HepG2 (cell line): ENCODE measurements around the gene UCHL3. TPM values are rescaled to one million over a fixed set of nuclear protein-coding genes. Genes with fewer than 3 reads are reported as not detected.
A peak's percentile ranks its signal among the peaks of the same experiment; 100 is the strongest.

Source experiments
- ATAD3A ChIP-seq: sonication (generic); formaldehyde crosslinking; IDR thresholded peaks from 2 replicates; pipeline ENCODE4 v1.4.0; 2020; ENCODE audit warnings: missing genetic modification reagents
- FOSL2 ChIP-seq: sonication (generic); formaldehyde crosslinking; IDR thresholded peaks from 2 replicates; pipeline ENCODE4 v1.4.0; 2020; ENCODE audit warnings: missing genetic modification reagents
- HNRNPL ChIP-seq: fragments of 200-400 bp; formaldehyde crosslinking; IDR thresholded peaks from 2 replicates; pipeline ENCODE4 v1.6.1; 2017; ENCODE audit warnings: mild to moderate bottlenecking, low read depth, low read length
- NR2F1 ChIP-seq, 2 experiments: fragments of 450-650 bp in 1 of 2; formaldehyde crosslinking in 1 of 2; IDR thresholded peaks; 2 replicates each; pipeline versions ENCODE4 v1.5.0 to v1.6.1; 2016 to 2020; ENCODE audit warnings: mild to moderate bottlenecking in 1 of 2, missing compliant biosample characterization in 1 of 2, missing genetic modification reagents in 1 of 2, moderate library complexity in 1 of 2
- RBFOX2 ChIP-seq: fragments of 200-400 bp; formaldehyde crosslinking; IDR thresholded peaks from 2 replicates; pipeline ENCODE4 v1.6.1; 2017; ENCODE audit warnings: low read depth, mild to moderate bottlenecking, low read length
- SALL2 ChIP-seq: sonication (generic); formaldehyde crosslinking; IDR thresholded peaks from 2 replicates; pipeline ENCODE4 v1.8.1; 2023; ENCODE audit warnings: mild to moderate bottlenecking, missing genetic modification reagents, inconsistent platforms
- SNAI1 ChIP-seq: sonication (generic); formaldehyde crosslinking; IDR thresholded peaks from 2 replicates; pipeline ENCODE4 v1.5.0; 2020; ENCODE audit warnings: mild to moderate bottlenecking, missing genetic modification reagents, borderline replicate concordance
- WIZ ChIP-seq: sonication (generic); formaldehyde crosslinking; IDR thresholded peaks from 2 replicates; pipeline ENCODE4 v1.5.1; 2020; ENCODE audit warnings: mild to moderate bottlenecking, missing genetic modification reagents
- ZNF549 ChIP-seq: sonication (generic); formaldehyde crosslinking; IDR thresholded peaks from 2 replicates; pipeline ENCODE4 v1.5.0; 2020; ENCODE audit warnings: missing genetic modification reagents
- ZNF577 ChIP-seq: sonication (generic); formaldehyde crosslinking; IDR thresholded peaks from 2 replicates; pipeline ENCODE4 v1.4.0; 2020; ENCODE audit warnings: mild to moderate bottlenecking, low read depth, missing genetic modification reagents, borderline replicate concordance
- ZNF607 ChIP-seq: sonication (generic); formaldehyde crosslinking; IDR thresholded peaks from 2 replicates; pipeline ENCODE4 v1.5.1; 2020; ENCODE audit warnings: missing genetic modification reagents, mild to moderate bottlenecking, borderline replicate concordance
- ZNF776 ChIP-seq: sonication (generic); formaldehyde crosslinking; IDR thresholded peaks from 2 replicates; pipeline ENCODE4 v1.4.0; 2020; ENCODE audit warnings: mild to moderate bottlenecking, missing genetic modification reagents
- polyA plus RNA-seq, 8 experiments: library from polyadenylated mRNA; depleted of rRNA in 3 of 8; stranded (reverse) in 7 of 8; unstranded in 1 of 8; fragments of >200 nt; fragmentation: Illumina TruSeq in 4 of 8; extraction: Trizol in 4 of 8; gene quantifications; 2 replicates each; pipeline versions ENCODE4 v1.2.1 to v1.2.3, GENCODE V29; 2011 to 2016; ENCODE audit warnings: low read depth in 4 of 8, missing spikeins in 1 of 8, mixed read lengths in 1 of 8; ENCODE audit not compliant: insufficient read depth in 1 of 8
- total RNA-seq, 5 experiments: library from RNA; depleted of rRNA; stranded (reverse); fragments of >200 nt; fragmentation: Illumina TruSeq; extraction: Trizol; gene quantifications; 2 replicates each; pipeline ENCODE4 v1.2.3, GENCODE V29; 2016; ENCODE audit warnings: low read depth in 1 of 5
- TF ChIP-seq, protein P1 (sequence below): sonication (generic); formaldehyde crosslinking; IDR thresholded peaks from 2 replicates; pipeline ENCODE4 v1.4.0; 2020; ENCODE audit warnings: low read depth, mild to moderate bottlenecking, missing genetic modification reagents
- TF ChIP-seq, protein P2 (sequence below): sonication (generic); formaldehyde crosslinking; IDR thresholded peaks from 2 replicates; pipeline ENCODE4 v1.4.0; 2020; ENCODE audit warnings: missing genetic modification reagents
- TF ChIP-seq, protein P3 (sequence below): sonication (generic); formaldehyde crosslinking; IDR thresholded peaks from 2 replicates; pipeline ENCODE4 v1.4.0; 2020; ENCODE audit warnings: mild to moderate bottlenecking, missing genetic modification reagents
- TF ChIP-seq, protein P4 (sequence below): sonication (generic); formaldehyde crosslinking; IDR thresholded peaks from 2 replicates; pipeline ENCODE4 v1.8.0; 2022; ENCODE audit warnings: missing genetic modification reagents, mild to moderate bottlenecking, inconsistent platforms, borderline replicate concordance
- TF ChIP-seq, protein P5 (sequence below): IDR thresholded peaks from 2 replicates; pipeline ENCODE4 v1.6.1; 2016; ENCODE audit warnings: low read depth, control low read depth

Gene UCHL3
- total and polyA plus RNA-seq, 2 of the 13 experiments (the other 11 are each of a cell fraction or from before 2014, with no cell fraction given), result 36.2 to 93.3 TPM

DNA sequence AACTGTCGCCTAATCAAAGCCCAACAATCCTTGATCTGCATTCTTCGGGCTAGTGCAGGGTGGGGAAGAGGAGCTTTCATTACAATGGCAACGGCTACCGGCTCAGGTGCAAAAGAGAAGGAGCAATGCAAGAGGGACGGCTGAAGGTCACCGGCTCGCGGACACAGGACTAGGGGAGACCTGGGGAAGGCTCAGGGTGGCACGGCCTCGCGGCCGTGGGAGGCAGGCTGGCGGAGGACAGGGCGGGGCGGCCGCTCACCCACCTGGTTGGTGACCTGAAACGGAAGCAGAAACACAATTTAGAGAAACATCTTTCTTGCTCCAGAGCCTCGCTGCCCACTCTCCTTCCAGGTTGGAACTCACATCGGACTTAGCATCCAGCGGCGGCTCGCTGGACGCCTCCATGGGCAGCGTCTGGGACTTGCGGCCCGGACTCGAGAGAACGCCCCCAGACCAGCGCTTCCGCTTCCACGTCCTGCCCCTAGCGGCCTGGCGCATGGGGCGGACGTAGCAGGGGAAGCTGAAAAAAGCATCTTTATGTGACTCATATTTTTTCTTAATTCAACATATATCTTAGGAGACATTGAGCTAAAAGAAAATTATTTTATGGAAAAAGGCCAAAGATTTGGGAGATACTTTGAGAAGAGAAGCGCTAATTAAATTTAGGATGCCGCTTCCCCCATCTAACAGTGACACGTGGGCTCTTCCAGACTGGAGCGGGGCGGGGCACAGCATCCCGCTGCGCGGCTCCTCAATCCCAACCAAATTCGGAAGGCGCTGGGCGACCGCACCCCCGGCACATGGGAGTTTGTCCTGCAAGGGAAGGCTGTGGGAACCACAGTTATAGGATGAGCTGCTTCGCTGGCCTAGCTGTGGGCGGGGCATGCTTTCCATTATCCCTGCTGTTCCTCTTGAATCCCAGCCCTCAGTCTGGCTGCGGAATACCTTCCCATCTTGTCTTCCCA is 11.9 kb upstream of the UCHL3 start, which contains the start of gene COMMD6 (continued):
- no peak; the same call in 1 of the 2 replicates for TF ChIP-seq WIZ (CRISPR knock-in tag)
- TF ChIP-seq SALL2 (CRISPR knock-in tag), result peak; percentile 53; the same call in 1 of the 2 replicates
- peak; percentile 19; the same call in 1 of the 2 replicates for TF ChIP-seq ZNF776
- TF ChIP-seq, protein P1, sequence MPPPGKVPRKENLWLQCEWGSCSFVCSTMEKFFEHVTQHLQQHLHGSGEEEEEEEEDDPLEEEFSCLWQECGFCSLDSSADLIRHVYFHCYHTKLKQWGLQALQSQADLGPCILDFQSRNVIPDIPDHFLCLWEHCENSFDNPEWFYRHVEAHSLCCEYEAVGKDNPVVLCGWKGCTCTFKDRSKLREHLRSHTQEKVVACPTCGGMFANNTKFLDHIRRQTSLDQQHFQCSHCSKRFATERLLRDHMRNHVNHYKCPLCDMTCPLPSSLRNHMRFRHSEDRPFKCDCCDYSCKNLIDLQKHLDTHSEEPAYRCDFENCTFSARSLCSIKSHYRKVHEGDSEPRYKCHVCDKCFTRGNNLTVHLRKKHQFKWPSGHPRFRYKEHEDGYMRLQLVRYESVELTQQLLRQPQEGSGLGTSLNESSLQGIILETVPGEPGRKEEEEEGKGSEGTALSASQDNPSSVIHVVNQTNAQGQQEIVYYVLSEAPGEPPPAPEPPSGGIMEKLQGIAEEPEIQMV (CRISPR knock-in tag), result peak; percentile 89
- peak; percentile 39; the same call in 1 of the 2 replicates for TF ChIP-seq FOSL2 (CRISPR knock-in tag)
- TF ChIP-seq ZNF549 (CRISPR knock-in tag), result no peak
- TF ChIP-seq RBFOX2, result peak; percentile 87
- TF ChIP-seq SNAI1, result peak; percentile 60; the same call in 1 of the 2 replicates
- TF ChIP-seq, protein P2, sequence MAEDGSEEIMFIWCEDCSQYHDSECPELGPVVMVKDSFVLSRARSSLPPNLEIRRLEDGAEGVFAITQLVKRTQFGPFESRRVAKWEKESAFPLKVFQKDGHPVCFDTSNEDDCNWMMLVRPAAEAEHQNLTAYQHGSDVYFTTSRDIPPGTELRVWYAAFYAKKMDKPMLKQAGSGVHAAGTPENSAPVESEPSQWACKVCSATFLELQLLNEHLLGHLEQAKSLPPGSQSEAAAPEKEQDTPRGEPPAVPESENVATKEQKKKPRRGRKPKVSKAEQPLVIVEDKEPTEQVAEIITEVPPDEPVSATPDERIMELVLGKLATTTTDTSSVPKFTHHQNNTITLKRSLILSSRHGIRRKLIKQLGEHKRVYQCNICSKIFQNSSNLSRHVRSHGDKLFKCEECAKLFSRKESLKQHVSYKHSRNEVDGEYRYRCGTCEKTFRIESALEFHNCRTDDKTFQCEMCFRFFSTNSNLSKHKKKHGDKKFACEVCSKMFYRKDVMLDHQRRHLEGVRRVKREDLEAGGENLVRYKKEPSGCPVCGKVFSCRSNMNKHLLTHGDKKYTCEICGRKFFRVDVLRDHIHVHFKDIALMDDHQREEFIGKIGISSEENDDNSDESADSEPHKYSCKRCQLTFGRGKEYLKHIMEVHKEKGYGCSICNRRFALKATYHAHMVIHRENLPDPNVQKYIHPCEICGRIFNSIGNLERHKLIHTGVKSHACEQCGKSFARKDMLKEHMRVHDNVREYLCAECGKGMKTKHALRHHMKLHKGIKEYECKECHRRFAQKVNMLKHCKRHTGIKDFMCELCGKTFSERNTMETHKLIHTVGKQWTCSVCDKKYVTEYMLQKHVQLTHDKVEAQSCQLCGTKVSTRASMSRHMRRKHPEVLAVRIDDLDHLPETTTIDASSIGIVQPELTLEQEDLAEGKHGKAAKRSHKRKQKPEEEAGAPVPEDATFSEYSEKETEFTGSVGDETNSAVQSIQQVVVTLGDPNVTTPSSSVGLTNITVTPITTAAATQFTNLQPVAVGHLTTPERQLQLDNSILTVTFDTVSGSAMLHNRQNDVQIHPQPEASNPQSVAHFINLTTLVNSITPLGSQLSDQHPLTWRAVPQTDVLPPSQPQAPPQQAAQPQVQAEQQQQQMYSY (CRISPR knock-in tag), result no peak
- TF ChIP-seq, protein P3, sequence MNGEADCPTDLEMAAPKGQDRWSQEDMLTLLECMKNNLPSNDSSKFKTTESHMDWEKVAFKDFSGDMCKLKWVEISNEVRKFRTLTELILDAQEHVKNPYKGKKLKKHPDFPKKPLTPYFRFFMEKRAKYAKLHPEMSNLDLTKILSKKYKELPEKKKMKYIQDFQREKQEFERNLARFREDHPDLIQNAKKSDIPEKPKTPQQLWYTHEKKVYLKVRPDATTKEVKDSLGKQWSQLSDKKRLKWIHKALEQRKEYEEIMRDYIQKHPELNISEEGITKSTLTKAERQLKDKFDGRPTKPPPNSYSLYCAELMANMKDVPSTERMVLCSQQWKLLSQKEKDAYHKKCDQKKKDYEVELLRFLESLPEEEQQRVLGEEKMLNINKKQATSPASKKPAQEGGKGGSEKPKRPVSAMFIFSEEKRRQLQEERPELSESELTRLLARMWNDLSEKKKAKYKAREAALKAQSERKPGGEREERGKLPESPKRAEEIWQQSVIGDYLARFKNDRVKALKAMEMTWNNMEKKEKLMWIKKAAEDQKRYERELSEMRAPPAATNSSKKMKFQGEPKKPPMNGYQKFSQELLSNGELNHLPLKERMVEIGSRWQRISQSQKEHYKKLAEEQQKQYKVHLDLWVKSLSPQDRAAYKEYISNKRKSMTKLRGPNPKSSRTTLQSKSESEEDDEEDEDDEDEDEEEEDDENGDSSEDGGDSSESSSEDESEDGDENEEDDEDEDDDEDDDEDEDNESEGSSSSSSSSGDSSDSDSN (CRISPR knock-in tag), result peak; percentile 84
- TF ChIP-seq NR2F1 (CRISPR knock-in tag; IDR thresholded peaks at IDR 0.05), result no peak
- no peak for TF ChIP-seq ATAD3A
- peak; percentile 78 for TF ChIP-seq HNRNPL
- TF ChIP-seq ZNF577 (CRISPR knock-in tag), result no peak
- TF ChIP-seq, protein P4, sequence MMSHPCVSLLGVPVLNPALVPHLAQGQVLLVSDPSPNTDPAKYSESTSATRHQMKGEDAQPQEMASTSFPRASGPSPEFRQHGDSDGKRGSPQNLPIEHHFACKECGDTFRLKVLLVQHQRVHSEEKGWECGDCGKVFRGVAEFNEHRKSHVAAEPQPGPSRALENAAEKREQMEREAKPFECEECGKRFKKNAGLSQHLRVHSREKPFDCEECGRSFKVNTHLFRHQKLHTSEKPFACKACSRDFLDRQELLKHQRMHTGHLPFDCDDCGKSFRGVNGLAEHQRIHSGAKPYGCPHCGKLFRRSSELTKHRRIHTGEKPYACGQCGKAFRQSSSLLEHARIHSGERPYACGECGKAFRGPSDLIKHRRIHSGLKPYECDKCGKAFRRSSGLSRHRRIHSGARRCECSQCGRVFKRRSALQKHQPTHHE (CRISPR knock-in tag), result peak; percentile 42; the same call in 1 of the 2 replicates
- no peak for TF ChIP-seq ZNF607 (CRISPR knock-in tag)
- TF ChIP-seq, protein P5, sequence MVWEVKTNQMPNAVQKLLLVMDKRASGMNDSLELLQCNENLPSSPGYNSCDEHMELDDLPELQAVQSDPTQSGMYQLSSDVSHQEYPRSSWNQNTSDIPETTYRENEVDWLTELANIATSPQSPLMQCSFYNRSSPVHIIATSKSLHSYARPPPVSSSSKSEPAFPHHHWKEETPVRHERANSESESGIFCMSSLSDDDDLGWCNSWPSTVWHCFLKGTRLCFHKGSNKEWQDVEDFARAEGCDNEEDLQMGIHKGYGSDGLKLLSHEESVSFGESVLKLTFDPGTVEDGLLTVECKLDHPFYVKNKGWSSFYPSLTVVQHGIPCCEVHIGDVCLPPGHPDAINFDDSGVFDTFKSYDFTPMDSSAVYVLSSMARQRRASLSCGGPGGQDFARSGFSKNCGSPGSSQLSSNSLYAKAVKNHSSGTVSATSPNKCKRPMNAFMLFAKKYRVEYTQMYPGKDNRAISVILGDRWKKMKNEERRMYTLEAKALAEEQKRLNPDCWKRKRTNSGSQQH (CRISPR knock-in tag), result 0 out of 2 replicates have a peak, but pooled peaks have one; percentile 15
